NCI-H187 treated with DMSO at 0.1 percent for 48 hours (cell line): ENCODE measurements around the gene CD9.
"Not testable (repeated sequence)": the region's sequence is repeated elsewhere in the genome, so short reads cannot be mapped to it uniquely, and the experiment has no call there.

ENCODE experiments used
- DNase-seq: peaks from one replicate; lab custom pipeline; 2025; lab: John Stamatoyannopoulos, UW

The CD9 gene

GRCh38 chr12:6199531-6200255, 507 bp upstream of the CD9 start:
- no peak for DNase-seq

DNA sequence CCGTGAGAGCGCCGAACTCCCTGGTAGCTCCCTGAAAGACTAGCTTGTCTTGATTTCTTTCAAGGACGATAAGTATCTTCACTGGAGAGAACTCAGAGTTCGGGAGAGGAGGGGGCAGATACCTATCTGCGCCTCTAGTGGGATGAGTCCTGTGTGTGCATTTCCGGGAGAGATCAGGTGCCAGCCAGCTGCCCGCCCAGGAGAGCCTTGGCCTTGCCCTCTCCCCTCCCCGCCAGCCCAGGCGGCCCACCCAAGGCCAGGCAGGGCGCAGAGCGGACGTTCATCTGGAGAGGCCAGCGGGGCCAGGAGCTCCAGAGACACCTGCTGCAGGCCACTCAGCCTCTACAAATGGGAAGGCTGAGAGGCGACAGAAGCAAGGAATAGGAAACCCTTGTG, 1.0 kb downstream of the CD9 start:
- DNase-seq: peak; percentile 74

GRCh38 chr12:6201826-6202225, 1.6 kb downstream of the CD9 start:
- no peak for DNase-seq

DNA sequence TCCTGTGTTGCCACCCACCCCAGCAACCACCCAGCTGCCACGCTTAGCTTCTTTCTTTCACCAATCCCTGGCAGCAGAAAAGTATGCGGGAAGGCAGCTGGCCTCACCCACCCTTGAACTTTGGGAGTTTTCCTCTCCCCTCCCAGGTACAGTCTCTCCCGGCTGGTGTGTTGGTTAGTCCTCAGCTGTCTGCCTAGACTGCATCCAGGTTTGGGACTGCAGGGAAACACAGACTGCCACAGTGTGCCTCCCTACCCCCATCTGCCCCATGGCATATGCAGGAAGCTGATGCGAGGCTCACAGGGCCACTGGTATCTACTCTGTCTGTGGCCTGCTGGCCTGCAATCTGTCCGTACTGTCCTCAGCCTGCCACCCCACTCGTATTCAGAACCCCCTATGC, 2.1 kb downstream of the CD9 start:
- DNase-seq: no peak

- no peak for DNase-seq
Observed at GRCh38 chr12:6202846-6203245, 2.6 kb downstream of the CD9 start.

DNA sequence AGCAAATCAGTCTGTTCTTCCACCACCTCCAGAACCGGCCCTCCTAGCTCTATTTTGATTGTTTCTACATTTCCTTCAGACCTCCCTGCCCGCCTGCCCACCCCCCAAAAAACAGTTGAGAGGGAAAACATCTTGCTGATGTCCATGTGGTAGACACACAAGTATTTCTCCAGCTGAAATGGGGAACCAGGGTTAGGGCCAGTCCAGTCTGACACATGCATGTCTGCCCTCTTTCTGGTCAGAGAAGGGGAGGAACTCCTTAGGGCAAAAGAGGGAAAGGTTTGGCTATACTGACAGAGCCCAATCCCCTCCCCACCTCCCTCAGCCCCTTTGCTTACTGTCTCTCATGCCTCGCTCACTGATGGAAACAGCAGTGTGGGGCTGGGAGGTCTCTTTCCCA, 3.4 kb downstream of the CD9 start:
- no peak for DNase-seq

GRCh38 chr12:6204533-6205143, 4.4 kb downstream of the CD9 start:
- no peak for DNase-seq

- DNase-seq: no peak
Observed at GRCh38 chr12:6205144-6205539, 4.9 kb downstream of the CD9 start.

- DNase-seq: no peak
Observed at GRCh38 chr12:6205761-6206160, 5.6 kb downstream of the CD9 start.

GRCh38 chr12:6206327-6206726, 6.1 kb downstream of the CD9 start:
- DNase-seq: no peak

DNA sequence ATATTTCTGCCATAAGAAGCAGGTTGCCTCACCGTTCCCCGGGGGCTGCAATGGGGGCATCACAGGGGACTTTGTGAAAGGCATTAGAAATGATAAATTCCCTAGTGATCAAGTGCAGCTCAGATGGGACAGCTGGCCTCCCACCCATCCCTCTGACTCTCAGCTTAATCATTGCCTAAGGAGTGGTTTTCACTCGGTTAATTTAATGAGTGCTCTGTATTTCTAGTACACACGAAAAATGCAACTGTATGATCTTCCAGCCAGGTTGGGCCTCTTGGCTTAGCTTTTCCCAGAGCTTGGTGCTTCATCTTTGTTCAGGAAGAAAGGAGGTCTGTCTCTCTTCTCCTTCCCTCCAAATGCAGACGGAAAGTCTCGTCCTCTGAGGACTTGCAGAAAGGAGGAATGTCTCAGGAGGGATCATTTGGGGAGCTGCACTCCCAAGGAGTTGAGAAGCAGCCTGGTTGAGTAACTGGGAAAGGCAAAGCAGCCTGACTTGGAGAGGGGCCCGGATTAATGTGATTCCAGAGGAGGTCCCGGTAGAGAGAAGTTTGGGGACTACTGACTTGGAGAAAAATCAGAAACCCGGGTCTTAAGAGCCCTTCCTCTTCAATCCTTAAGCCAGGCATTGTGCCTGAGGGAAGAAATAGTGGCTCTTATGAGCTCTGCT, 7.2 kb downstream of the CD9 start:
- DNase-seq: no peak

DNA sequence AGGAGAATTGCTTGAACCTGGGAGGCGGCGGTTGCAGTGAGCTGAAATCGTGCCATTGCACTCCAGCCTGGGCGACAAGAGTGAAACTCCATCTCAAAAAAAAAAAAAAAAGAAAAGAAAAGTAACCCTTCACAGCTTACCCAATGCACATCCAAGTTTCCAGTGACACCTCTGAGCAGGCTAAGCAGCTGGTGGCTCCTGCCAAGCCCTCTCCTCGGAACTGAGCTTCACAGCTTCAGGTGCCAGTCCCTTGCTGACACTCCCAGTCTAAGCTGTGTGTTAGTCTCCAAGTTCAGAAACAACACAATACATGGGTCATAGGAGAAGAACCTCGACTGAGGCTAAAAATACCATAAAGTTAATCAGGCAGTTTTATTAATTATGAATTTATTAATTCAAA, 7.9 kb downstream of the CD9 start:
- no peak for DNase-seq

- not testable (repeated sequence) for DNase-seq
Observed at GRCh38 chr12:6209428-6209827, 9.2 kb downstream of the CD9 start.

GRCh38 chr12:6211421-6211869, 11.2 kb downstream of the CD9 start:
- DNase-seq: no peak

GRCh38 chr12:6212086-6212485, 11.9 kb downstream of the CD9 start:
- DNase-seq: no peak

GRCh38 chr12:6213969-6214368, 13.8 kb downstream of the CD9 start:
- no peak for DNase-seq

- DNase-seq: no peak
Observed at GRCh38 chr12:6214633-6215032, 14.4 kb downstream of the CD9 start.

DNA sequence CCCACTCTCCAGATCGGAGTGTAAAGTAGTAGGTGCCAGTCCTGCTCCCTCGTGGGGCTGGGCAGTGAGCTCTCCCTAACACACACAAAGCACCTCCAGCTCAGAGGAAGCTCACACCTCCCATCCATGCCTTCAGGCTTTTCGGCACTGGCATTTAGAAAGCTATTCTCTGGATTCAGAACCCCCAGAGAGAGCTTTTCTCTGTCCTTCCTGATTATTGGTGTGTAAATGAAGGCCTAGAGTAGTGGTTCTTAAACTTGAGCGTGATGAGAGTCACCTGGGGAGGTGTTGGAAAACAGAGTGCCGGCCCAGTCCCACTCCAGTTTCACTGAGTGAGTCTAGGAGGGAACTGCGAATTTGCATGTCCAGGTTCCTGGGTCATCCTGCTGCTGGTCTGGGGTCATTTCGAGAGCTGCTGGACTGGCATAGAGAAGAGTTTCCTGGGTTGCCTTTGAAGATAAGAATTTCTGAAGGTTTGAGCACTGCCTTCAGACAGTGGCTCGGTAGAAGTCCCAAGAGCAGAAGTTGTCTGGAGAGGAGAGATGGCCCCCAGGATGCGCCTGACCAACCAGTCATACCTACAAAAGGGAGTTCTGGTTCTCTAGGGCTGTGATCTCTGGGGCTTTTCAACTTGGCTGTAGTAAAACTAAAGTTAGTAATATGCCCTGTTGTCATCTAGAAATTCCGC, 15.1 kb downstream of the CD9 start:
- no peak for DNase-seq

- no peak for DNase-seq
Observed at GRCh38 chr12:6215932-6216494, 15.8 kb downstream of the CD9 start.

DNA sequence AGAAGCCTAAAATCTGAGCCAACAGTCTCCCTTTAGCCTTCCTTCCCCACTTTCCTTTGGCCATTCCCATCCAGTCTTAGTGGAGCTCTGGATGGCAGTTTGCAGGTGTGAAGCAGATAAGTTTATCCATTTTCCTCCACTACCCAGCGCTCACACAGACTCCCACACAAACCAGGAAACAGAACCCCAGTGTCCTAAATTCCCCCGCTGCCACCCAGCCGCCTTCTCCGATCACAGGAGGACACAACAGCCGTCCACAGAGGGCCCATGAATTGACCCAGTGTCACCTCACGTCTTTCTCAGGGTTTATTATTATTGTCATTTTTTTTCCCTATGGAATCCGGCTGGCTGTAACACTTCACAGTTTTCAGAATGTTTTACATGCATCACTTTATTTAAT, 16.4 kb downstream of the CD9 start:
- DNase-seq: no peak

DNA sequence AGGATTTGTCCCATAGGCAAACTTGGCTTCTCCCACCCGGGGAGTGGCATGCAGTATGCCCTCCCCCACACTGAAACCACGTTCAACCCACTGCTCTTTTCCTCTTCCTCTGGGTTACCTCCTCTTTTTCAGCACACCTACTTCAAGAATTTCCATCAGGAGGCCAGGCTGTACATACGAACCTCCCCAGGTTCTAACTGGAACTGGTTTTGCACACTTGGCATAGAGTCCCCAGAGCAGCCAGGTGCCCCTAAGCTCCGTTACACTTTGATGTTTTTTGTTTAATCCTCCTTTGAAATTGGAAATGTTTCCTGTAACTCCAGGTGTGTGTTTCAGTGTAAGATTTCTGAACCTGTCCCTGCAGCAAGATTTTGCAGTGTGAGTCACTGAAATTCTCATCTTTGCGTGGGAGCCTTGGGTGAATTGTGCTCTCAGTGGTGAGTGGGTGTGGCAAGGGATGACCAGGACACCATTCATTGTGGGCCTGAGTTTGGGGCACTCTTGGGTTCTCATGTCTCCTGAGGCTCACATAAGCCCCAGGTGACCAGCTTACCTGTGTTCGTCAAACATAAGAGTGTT, 18.2 kb downstream of the CD9 start:
- no peak for DNase-seq

- DNase-seq: no peak
Observed at GRCh38 chr12:6219980-6220379, 19.8 kb downstream of the CD9 start.
